Measurements from ENCODE around the gene GRAMD2A.
"Not testable (repeated sequence)": the region's sequence is repeated elsewhere in the genome, so short reads cannot be mapped to it uniquely, and the experiment has no call there.

Gene GRAMD2A

GRCh38 chr15:72189250-72189902 is 8.2 kb downstream of the GRAMD2A start:
- no peak for DNase-seq (ENCODE audit: low read depth in 2 of 2, low spot score in 1 of 2)

GRCh38 chr15:72184165-72184811 is 13.3 kb downstream of the GRAMD2A start:
- DNase-seq (ENCODE audit: low read depth in 2 of 2, low spot score in 1 of 2): no peak

- no peak for DNase-seq (ENCODE audit: low read depth in 2 of 2, low spot score in 1 of 2)
Measured at GRCh38 chr15:72183781-72184164, 13.8 kb downstream of the GRAMD2A start.

DNA sequence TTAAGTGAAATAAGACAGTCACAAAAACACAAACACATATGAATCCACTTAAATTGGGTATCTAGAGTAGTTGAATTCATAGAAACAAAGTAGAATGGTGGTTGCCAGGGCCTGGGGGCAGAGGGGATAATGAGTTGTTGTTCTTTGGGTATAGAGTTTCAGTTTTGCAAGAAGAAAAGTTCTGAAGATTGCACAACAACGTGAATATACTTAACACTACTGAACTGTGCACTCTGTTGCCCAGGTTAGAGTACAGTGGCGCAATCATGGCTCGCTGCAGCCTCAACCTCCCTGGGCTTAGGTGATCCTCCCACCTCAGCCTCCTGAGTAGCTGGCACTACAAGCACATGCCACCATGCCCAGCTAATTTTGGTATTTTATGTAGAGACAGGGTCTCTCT is 14.9 kb downstream of the GRAMD2A start:
- no peak for DNase-seq (ENCODE audit: low read depth in 2 of 2, low spot score in 1 of 2)

- no peak for DNase-seq (ENCODE audit: low read depth in 2 of 2, low spot score in 1 of 2)
Measured at GRCh38 chr15:72182244-72182643, 15.3 kb downstream of the GRAMD2A start.

DNA sequence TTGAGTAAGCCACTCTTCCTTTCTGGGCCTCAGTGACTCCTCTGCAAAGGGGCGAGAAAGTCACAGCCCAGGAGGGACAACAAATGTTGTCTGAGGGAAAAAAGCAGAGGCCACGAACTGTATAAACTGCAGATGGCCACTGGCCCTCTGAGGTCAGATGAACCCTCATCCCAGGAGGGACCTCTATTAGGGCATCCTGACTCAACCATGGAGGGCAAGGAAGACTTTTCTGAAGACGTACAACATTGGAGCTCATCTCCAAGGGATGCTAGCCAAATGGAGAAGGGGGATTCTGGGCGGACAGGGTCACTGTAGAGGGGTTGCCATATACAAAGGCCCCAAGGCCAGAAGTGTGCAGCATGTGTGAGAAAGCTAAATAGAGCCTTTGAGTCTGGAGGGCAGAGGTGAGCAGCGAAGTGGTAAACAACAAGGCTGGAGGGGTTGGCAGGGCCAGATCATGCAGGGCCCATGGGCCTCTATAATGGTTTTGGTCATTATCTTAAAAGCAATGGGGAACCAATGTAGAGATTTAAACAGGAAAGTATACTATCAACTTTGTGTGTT is 16.7 kb downstream of the GRAMD2A start:
- no peak for DNase-seq (ENCODE audit: low read depth in 2 of 2, low spot score in 1 of 2)

- DNase-seq (ENCODE audit: low read depth in 2 of 2, low spot score in 1 of 2): no peak
Measured at GRCh38 chr15:72179950-72180581, 17.5 kb downstream of the GRAMD2A start.

- no peak for DNase-seq (ENCODE audit: low read depth in 2 of 2, low spot score in 1 of 2)
Measured at GRCh38 chr15:72178976-72179585, 18.5 kb downstream of the GRAMD2A start.

GRCh38 chr15:72176743-72177142 is 20.8 kb downstream of the GRAMD2A start:
- no peak for DNase-seq (ENCODE audit: low read depth in 2 of 2, low spot score in 1 of 2)

GRCh38 chr15:72176159-72176558 is 21.4 kb downstream of the GRAMD2A start:
- no peak for DNase-seq (ENCODE audit: low read depth in 2 of 2, low spot score in 1 of 2)

DNA sequence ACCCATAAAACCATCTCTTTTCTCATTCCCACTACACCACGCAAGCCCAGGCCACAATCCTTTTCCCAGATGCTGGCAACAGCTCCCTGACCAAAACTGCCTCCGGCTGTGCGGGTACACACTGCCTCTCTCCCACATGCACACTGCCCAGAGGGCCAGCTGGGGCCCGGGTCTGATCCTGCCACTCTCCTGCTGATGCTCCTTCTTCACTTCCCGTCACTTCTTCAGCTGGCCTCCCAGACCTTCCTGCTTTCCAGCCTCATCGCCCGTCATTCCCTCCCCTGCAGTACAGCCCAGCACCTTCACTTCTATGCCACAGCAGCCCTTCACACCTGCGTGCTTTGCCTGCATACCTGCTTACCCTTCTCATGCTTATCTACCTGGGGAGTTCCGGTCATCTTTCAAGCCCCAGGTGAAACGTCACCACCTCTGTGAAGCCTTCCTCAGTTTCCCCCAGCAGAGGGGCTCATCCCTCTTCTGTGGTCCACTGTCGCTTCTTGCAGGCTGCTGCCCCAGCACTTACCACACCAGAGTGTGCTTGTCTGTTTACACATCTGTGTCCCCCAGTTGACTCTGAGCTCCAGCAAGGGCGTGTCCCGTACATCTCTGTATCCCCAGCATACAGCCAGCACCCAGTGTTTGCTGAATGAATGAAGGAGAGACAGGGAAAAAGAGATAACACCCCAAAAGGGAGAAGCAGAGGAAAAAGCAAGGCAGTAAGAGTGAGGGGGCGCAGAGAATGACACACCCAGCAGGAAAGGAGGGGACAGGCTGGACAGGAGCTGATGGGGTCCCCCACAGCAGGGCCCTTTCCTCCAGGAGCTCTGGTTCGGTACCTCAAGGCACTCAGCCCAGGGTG is 22.2 kb downstream of the GRAMD2A start:
- DNase-seq (ENCODE audit: low read depth in 2 of 2, low spot score in 1 of 2): no peak

DNA sequence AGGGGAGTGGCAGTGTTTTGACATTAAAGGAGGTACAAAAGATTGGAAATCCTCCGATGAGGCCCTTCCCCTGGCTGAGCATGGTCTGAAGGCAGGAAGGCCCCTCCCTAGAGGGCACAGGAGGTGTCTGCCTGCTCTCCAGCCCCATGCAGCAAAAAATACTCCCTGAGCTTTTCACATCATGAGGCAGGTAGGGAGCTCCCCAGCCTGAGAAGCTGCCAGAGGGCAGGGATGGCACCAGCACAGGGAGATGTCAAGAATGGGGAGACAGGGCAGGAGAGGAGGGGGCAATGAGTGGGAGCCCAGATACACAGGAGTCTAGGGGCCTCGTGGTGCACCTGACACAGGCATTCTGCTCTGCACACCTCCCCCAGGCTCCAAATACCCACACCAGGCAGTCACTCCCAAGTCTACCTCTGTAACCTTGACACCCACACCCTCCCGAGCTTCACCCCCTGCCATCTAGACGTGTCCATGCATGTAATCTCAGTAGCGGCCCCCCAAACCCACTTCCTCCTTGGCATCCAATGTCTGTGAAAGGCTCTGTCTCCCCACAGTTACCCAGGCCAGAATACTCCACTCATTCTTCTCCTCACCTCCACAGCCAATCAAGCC is 22.9 kb downstream of the GRAMD2A start:
- no peak for DNase-seq (ENCODE audit: low read depth in 2 of 2, low spot score in 1 of 2)

GRCh38 chr15:72173864-72174550 is 23.6 kb downstream of the GRAMD2A start:
- no peak for DNase-seq (ENCODE audit: low read depth in 2 of 2, low spot score in 1 of 2)

GRCh38 chr15:72173401-72173800 is 24.2 kb downstream of the GRAMD2A start:
- no peak for DNase-seq (ENCODE audit: low read depth in 2 of 2, low spot score in 1 of 2)

- DNase-seq (ENCODE audit: low read depth in 2 of 2, low spot score in 1 of 2): no peak
Measured at GRCh38 chr15:72172796-72173195, 24.8 kb downstream of the GRAMD2A start.

DNA sequence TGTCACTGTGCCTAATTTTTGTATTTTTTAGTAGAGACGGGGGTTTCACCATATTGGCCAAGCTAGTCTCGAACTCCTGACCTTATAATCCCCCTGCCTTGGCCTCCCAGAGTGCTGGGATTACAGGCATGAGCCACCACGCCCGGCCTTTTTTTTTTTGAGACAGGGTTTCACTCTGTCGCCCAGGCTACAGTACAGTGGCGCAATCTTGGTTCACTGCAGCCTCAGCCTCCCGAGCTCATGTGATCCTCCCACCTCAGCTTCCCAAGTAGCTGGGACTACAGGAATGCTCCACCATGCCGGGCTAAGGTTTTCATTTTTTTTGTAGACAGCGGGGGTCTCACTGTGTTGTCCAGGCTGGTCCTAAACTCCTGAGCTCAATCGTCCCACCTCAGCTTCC is 25.6 kb downstream of the GRAMD2A start:
- DNase-seq (ENCODE audit: low read depth in 2 of 2, low spot score in 1 of 2): not testable (repeated sequence)

GRCh38 chr15:72170691-72171090 is 26.9 kb downstream of the GRAMD2A start:
- DNase-seq (ENCODE audit: low read depth in 2 of 2, low spot score in 1 of 2): no peak

- DNase-seq (ENCODE audit: low read depth in 2 of 2, low spot score in 1 of 2): no peak
Measured at GRCh38 chr15:72169921-72170611, 27.5 kb downstream of the GRAMD2A start.

- DNase-seq (ENCODE audit: low read depth in 2 of 2, low spot score in 1 of 2): no peak
Measured at GRCh38 chr15:72169236-72169920, 28.2 kb downstream of the GRAMD2A start.
